KMS-11 (cell line): ENCODE measurements around the gene HSPD1.

Experiments
- H2AFZ ChIP-seq: fragments of 200-600 bp; sonication (generic); 2 replicates; pipeline ENCODE4 v1.6.1; 2016; ENCODE audit warnings: antibody characterized with exemption, mixed run types, low read depth
- H3K27ac ChIP-seq: fragments of 200-600 bp; sonication (generic); 2 replicates; pipeline ENCODE4 v1.6.1; 2016; ENCODE audit warnings: mild to moderate bottlenecking, mixed run types
- H3K27me3 ChIP-seq: fragments of 200-600 bp; sonication (generic); 2 replicates; pipeline ENCODE4 v1.6.1; 2017; ENCODE audit warnings: mild to moderate bottlenecking, low read depth, mixed run types, moderate library complexity; ENCODE audit not compliant: insufficient read depth
- H3K36me3 ChIP-seq: fragments of 200-600 bp; sonication (generic); 2 replicates; pipeline ENCODE4 v1.6.1; 2017; ENCODE audit warnings: mild to moderate bottlenecking, mixed run types; ENCODE audit not compliant: insufficient read depth
- H3K4me1 ChIP-seq: fragments of 200-600 bp; sonication (generic); 2 replicates; pipeline ENCODE4 v1.6.1; 2016; ENCODE audit warnings: mild to moderate bottlenecking, low read depth, mixed run types; ENCODE audit not compliant: poor library complexity, severe bottlenecking
- H3K4me2 ChIP-seq: fragments of 200-600 bp; sonication (generic); 2 replicates; pipeline ENCODE4 v1.7.0; 2016; ENCODE audit warnings: mild to moderate bottlenecking, mixed run types
- H3K4me3 ChIP-seq: fragments of 200-600 bp; sonication (generic); IDR thresholded peaks from 2 replicates; pipeline ENCODE4 v1.6.1; 2017; ENCODE audit warnings: low read depth, low read length, mixed read lengths; ENCODE audit not compliant: insufficient read depth
- H3K79me2 ChIP-seq: fragments of 200-600 bp; sonication (generic); 2 replicates; pipeline ENCODE4 v1.6.1; 2016; ENCODE audit warnings: low read depth, mixed run types; ENCODE audit not compliant: insufficient read depth
- H3K9ac ChIP-seq: fragments of 200-600 bp; sonication (generic); 2 replicates; pipeline ENCODE4 v1.6.1; 2016; ENCODE audit warnings: mild to moderate bottlenecking, mixed run types
- H4K20me1 ChIP-seq: fragments of 200-600 bp; sonication (generic); 2 replicates; pipeline ENCODE4 v1.6.1; 2016; ENCODE audit warnings: mild to moderate bottlenecking, mixed run types; ENCODE audit not compliant: insufficient read depth
- TF ChIP-seq, protein P1 (sequence below): fragments of 200-600 bp; sonication (generic); conservative IDR thresholded peaks from 2 replicates; pipeline ENCODE4 v1.6.1; 2017; ENCODE audit warnings: low read depth, mild to moderate bottlenecking, antibody characterized with exemption, low read length, moderate library complexity, mixed read lengths

Gene HSPD1

DNA sequence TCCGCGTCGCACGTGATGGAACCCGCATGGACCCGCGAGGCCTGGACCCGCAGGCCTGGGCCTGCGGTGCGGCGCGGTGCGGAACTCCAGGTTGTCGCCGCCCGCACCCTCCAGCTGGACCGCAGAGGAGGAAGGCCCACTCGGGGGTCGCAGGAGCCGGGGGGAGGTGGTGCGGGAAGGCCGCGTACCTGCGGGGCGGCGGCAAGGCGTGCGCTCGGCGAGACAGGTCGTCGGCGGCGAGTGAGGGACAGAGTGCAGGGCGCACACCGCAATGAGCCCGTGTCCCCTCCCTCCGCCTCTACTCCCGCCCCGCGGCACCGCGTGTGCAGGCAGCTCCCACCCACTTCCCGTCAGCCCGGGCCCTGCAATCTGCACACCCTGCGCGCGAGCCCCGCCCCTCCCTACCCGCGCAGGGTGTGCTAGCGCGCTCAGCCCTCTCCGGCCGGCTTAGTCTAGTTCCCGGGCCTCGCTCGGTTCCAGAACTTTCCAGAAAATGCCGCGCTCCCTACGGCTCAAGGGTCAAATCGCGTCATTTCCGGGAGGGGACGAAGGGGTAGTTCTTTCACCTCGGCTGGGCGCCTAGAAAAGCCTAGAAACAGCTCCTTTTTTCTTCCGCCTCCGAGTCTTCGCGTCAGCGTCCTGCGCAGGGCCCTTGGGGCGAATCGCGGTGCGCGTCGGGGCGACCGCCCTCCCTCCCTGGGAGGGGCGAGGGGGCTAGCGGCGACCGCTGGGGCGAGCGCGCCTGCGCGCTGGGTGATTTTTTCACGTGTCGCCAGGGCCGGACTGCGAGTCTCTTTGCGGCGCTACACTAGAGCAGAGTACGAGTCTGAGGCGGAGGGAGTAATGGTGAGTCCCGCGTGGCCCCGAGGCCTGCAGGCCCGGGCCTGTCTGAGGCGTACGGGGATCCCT is at the start of gene HSPD1, which contains the start of gene HSPE1:
Gene HSPD1, minus strand, starts transcription at position 247 of the 909 bp plus-strand sequence. CDS start 992 bp downstream, outside the sequence.
Gene HSPE1, plus strand, starts transcription at position 786 of the 909 bp plus-strand sequence. Its CDS starts 58 bp downstream, at position 844.
- Histone ChIP-seq H4K20me1 (peaks cover 43% of the 10 kb centered on the region), H2AFZ (peak within 1 kb of the TSS; percentile 29; the same call in 1 of the 2 replicates), H3K27me3 (no peaks in the 10 kb centered on the region), H3K4me1 (peaks cover 56% of the 10 kb centered on the region), H3K9ac (peak within 1 kb of the TSS; percentile 92), H3K36me3 (peaks cover 42% of the 10 kb centered on the region; the same call in 1 of the 2 replicates), H3K4me2 (peak within 1 kb of the TSS; percentile 99), H3K27ac (peak within 1 kb of the TSS; percentile 89), H3K79me2 (peaks cover 93% of the 10 kb centered on the region), H3K4me3 (peak within 1 kb of the TSS; percentile 75)
- TF ChIP-seq, protein P1, sequence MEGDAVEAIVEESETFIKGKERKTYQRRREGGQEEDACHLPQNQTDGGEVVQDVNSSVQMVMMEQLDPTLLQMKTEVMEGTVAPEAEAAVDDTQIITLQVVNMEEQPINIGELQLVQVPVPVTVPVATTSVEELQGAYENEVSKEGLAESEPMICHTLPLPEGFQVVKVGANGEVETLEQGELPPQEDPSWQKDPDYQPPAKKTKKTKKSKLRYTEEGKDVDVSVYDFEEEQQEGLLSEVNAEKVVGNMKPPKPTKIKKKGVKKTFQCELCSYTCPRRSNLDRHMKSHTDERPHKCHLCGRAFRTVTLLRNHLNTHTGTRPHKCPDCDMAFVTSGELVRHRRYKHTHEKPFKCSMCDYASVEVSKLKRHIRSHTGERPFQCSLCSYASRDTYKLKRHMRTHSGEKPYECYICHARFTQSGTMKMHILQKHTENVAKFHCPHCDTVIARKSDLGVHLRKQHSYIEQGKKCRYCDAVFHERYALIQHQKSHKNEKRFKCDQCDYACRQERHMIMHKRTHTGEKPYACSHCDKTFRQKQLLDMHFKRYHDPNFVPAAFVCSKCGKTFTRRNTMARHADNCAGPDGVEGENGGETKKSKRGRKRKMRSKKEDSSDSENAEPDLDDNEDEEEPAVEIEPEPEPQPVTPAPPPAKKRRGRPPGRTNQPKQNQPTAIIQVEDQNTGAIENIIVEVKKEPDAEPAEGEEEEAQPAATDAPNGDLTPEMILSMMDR: no peak

DNA sequence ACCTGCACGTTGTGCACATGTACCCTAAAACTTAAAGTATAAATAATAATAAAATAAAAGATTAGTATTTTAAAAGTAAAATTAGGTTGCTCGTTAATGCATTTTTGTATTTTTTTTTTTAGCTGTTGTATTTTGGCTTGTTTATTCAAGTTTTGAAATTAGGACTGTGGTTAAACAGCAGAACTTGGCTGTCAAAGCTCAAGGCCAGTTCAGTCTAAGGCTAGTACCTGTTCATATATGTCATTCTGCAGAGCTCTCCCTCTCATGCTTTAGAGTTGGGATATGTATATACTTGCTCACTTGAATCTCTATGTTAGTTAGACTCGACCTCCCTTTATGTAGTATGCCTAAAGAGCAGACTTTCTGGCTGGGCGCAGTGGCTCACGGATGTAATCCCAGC is 48.9 kb upstream of the HSPD1 start:
- H3K36me3 ChIP-seq: 0 out of 2 replicates have a peak, but pooled peaks cover 6% of the 10 kb centered on the region
- H3K27me3 ChIP-seq: no peaks in the 10 kb centered on the region
- no peak overlapping the region for H3K4me2 ChIP-seq
- TF ChIP-seq, protein P1: no peak
- no peaks in the 10 kb centered on the region for H3K4me1 ChIP-seq
- no peaks in the 10 kb centered on the region for H4K20me1 ChIP-seq
- H3K79me2 ChIP-seq: peaks cover 4% of the 10 kb centered on the region; the same call in 1 of the 2 replicates
- H2AFZ ChIP-seq: no peak overlapping the region
- H3K9ac ChIP-seq: no peak overlapping the region
- no peak overlapping the region for H3K4me3 ChIP-seq
- H3K27ac ChIP-seq: no peak overlapping the region

DNA sequence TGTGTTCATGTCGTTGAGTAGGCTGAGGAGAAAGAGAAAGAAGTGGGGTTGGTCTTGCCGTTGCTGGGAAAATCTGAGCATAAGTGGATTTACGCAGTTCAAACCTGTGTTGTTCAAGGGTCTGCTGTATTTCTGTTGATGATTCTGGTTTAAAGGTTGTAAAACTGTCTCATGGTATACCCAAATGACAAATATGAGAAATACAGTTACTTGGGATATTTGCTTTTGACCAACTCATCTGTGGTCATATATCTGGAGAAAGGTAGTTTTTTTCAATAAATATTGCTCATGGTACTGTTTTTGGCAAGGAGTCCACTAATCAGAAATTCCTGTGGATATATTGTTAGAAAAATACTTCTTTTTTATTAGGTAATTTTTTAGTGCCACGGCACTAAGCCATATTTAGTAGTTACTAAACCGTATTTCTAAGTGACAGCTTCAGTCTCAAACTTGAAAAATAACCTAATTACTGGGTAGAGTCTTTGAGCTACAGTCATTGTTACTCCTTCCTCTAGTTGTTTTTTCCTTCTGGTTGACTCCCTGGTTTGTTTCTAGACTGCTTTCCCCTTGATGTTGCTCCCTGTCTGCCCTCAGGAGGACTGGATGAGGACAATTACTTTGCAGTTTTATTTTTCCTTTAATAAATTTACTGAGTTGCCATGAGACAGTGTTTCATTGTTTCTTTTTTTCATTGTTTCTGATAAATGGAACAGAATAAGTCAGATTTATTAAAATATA is 47.7 kb upstream of the HSPD1 start:
- Histone ChIP-seq H3K27me3 (no peaks in the 10 kb centered on the region), H3K4me3 (no peak overlapping the region), H4K20me1 (no peaks in the 10 kb centered on the region), H3K27ac (no peak overlapping the region), H3K79me2 (peaks cover 4% of the 10 kb centered on the region; the same call in 1 of the 2 replicates), H3K4me1 (no peaks in the 10 kb centered on the region), H3K9ac (no peak overlapping the region), H3K4me2 (no peak overlapping the region), H3K36me3 (peaks cover 9% of the 10 kb centered on the region; the same call in 1 of the 2 replicates), H2AFZ (no peak overlapping the region)
- TF ChIP-seq, protein P1: no peak

DNA sequence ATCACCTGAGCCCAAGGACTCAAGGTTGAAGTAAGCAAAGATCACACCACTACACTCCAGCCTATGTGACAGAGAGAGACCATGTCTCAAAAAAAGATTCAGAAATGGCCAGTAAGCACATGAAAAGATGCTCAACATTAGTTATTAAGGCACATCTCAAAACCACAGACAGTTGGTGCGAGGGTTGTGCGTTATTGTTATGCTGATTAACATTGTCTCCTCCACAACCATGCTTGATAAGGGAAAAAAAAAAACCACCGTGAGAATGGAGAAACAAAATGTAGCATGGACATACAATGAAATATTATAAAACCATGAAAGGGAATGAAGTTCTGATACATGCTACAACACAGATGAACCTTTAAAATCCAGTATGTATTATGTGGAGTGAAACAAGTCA is 43.6 kb upstream of the HSPD1 start:
- Histone ChIP-seq H3K4me1 (peaks cover 23% of the 10 kb centered on the region), H4K20me1 (peaks cover 4% of the 10 kb centered on the region; the same call in 1 of the 2 replicates), H3K9ac (no peak overlapping the region), H3K4me3 (no peak overlapping the region), H3K27ac (no peak overlapping the region), H3K36me3 (peaks cover 5% of the 10 kb centered on the region; the same call in 1 of the 2 replicates), H3K79me2 (peaks cover 13% of the 10 kb centered on the region; the same call in 1 of the 2 replicates), H3K4me2 (no peak overlapping the region), H2AFZ (no peak overlapping the region), H3K27me3 (no peaks in the 10 kb centered on the region)
- TF ChIP-seq, protein P1: no peak
